Measurements from ENCODE around the gene TFF3.

GRCh38 chr21:42277593-42277992 is 37.6 kb downstream of the TFF3 start:
- no peak for TF ChIP-seq EZH2 (IDR thresholded peaks at IDR 0.05; ENCODE audit: borderline replicate concordance, low read depth, low read length, poor library complexity, severe bottlenecking)
- TF ChIP-seq CTCF (conservative IDR thresholded peaks at IDR 0.05; ENCODE audit: low read depth, low read length) = no peak

Data from A673 (cell line).